NCI-H1105 (cell line): ENCODE measurements around the gene CUL5.
"Not testable (repeated sequence)": the region's sequence is repeated elsewhere in the genome, so short reads cannot be mapped to it uniquely, and the experiment has no call there.

Experiments
- DNase-seq: peaks from one replicate; lab custom pipeline; 2025; lab: John Stamatoyannopoulos, UW

CUL5 gene

DNA sequence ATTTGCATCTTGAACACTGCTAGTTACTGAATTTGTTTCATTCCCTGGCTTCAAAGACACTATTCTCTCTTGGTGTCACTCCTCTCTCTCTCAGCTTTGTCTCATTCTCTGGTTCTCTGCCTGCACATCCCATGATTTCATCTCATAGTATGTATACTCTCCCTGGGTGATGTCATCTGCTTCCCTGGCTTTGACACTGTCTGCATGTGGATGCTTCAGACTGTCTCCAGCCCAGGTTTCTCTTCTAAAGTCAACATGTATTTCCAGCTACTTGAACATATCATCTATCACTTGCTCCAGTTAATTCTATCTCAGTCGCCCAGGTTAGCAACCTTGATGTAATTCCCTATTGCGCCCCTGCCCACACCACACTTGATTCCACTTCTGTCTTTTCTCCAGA, 103.4 kb downstream of the CUL5 start:
- no peak for DNase-seq

DNA sequence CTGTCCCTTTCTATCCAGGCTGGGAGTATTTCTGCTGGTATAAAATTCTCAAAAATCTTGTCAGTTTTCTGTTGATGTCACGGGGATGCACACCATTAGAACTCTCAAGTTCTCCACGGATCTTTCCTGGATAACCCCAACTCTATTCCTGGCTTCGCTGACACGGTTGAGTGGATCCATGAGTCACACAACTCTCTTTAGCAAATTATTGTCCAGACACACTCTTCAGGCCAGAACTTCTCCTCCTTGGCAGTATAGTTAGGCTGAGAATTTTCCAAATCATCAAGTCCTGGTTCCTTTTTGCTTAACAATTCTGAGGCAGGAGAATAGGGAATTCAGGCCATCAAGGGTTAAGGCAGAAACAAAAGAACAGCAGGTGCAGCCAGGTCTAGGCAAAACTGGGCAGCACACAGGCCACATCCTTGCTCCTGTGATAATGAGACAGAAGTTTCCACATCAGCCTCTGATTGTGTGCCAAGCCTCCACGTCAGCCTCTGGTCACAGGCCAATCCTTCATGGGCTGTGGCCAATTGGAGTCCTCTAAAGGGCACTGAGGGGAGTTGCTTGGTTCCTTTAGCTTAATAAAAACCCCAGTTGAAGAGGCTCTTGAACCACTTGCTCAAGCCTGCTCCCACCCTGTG, 106.9 kb downstream of the CUL5 start:
- peak; percentile 91 for DNase-seq

- DNase-seq, result peak; percentile 33
Observed at GRCh38 chr11:108117746-108118371, 109.2 kb downstream of the CUL5 start.

- not testable (repeated sequence) for DNase-seq
Observed at GRCh38 chr11:108120936-108121273, 112.2 kb downstream of the CUL5 start.

DNA sequence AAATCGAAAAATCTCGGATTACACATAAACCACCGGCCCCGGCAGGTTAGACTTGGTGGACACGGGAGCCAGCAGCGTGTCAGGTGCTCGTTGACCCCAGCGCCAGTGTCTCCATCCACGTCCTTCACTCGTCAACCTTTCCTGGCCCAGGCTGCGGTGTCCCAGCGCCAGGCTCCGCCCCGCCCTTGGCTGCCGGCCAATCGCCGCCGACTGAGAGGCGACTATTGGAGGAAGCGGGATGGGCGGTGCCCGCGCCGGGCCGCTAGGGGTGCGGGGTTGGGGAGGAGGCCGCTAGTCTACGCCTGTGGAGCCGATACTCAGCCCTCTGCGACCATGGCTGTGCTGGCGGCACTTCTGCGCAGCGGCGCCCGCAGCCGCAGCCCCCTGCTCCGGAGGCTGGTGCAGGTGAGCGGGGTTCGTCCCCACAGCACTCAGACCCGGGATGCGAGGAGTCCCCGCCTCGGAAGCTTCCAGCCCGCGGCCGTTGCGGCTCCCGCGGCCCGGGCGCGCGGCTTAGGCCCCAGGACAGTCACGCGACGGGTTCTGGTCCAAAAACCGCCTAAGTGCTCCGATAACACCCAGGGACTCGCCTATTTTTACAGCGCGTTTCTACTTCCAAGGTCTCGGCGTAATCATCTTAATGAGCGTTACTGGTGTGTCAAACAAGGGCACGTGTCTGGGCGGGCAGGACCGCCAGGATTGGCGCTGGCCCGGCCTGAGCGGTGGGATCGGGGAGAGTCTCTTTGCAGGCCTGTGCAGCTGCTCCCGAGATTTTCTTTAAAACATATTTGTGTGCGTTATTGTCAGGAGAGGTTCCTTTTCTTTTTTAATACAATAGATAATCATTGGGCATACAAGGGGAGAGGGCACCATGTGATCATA, 112.8 kb downstream of the CUL5 start, which contains the start of gene ACAT1:
Gene ACAT1, plus strand, starts transcription at position 294 of the 882 bp plus-strand sequence. Its CDS starts 40 bp downstream, at position 334.
- DNase-seq, result peak; percentile 93

- no peak for DNase-seq
Observed at GRCh38 chr11:108122166-108122628, 113.5 kb downstream of the CUL5 start.

DNA sequence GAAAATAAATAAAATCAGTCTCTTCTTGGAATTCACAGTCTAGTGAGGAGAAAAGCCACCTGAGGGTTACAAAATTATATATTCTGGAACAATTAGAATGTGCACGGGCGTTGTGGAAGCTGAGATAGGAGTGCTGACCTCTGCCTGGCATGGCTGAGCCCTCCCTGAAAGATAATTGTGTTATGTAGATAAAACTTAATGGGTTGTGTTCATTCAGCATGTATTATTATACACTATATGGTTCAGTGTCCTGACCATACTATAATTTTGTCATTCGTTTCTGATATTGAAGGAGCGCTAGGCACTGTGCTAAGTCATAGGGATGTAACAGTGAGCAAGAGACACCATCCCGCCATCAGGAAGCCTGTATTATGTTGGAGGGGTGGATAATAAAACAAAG, 116.4 kb downstream of the CUL5 start:
- no peak for DNase-seq

- DNase-seq, result no peak
Observed at GRCh38 chr11:108128772-108129171, 120.1 kb downstream of the CUL5 start.

DNA sequence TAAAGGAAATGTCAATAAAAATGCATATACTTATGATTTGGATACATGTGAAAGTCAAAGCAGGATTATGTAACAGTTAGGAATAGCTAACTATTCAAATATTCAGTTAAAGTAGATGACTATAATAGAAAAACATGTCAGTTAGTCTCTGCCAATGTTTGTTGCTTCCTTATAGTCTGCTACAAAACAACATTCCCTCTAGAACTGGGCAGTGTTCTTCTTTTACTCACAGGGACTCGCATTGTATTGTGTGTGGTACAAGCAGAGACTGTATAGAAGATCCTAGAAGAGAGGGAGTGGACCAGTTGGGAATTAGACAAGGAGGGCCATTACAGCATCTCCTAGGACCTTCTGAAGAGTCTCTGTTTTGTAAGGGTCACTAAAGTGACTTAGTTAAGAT, 123.3 kb downstream of the CUL5 start:
- DNase-seq, result no peak

GRCh38 chr11:108132993-108133538, 124.4 kb downstream of the CUL5 start:
- DNase-seq, result not testable (repeated sequence)

DNA sequence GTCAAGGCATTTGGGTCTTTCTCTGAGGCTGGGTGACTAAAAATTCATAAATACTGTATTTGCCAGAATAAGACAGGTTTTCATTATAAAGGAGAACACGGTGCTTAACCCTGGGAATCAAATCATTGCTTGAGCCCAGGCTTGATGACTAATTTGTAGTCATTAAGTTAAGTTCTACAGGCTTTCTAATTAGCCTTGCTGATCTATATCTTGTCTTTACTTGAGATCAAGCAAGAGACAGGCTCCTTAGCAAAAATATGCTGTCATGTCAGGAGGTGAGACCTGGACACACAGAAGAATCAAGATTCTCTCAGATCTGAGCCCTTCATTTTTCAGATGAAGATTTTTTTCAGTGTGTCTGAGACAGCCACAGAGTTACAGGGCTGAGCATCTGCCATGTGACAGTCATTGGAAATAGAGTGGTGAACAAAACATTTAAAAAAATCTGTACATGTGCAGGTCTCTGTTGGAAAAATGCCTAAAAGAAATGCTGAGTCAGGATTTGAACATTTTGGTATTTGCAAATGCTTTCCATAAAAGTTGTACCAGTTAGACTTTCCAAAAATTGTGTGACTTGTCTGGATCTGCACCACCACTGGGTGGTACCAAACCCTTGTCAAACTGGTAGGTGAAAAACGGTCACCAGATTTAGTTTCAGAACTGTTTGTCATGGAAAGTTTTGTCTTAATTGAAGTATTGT, 127.3 kb downstream of the CUL5 start:
- no peak for DNase-seq

DNA sequence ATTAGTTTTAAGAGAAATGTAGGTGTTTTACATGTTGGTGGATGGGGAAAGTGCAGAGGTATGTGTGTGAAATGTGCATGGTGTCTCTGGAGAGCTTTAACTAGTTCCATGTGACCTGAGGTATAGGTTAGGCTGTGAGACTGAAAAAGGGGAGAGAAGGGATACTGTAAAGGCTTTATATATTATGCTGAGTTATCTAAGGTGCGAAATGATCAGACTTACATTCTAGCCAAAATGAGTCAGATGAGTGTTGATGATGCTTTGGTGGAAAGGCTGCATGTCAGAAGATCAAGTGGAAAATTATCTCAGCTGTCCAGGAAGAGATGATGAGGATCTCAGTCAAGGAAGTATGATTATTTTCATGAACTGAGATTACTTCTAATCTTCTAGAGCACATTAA, 128.5 kb downstream of the CUL5 start:
- DNase-seq, result no peak

DNA sequence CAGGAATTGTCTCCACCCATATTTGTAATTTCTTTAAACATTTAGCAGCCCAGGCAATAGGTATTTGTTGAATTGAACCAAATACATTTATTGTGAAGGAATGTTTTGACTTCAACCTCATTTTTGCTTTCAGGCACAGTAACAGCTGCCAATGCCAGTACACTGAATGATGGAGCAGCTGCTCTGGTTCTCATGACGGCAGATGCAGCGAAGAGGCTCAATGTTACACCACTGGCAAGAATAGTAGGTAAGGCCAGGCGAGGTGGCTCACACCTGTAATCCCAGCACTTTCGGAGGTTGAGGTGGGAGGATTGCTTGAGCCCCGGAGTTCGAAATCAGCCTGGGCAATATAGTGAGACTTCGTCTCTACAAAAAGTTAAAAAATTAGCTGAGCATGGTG, 133.6 kb downstream of the CUL5 start:
- DNase-seq, result no peak

GRCh38 chr11:108144615-108145014, 135.9 kb downstream of the CUL5 start:
- DNase-seq, result no peak

GRCh38 chr11:108147150-108147549, 138.5 kb downstream of the CUL5 start:
- DNase-seq, result no peak

DNA sequence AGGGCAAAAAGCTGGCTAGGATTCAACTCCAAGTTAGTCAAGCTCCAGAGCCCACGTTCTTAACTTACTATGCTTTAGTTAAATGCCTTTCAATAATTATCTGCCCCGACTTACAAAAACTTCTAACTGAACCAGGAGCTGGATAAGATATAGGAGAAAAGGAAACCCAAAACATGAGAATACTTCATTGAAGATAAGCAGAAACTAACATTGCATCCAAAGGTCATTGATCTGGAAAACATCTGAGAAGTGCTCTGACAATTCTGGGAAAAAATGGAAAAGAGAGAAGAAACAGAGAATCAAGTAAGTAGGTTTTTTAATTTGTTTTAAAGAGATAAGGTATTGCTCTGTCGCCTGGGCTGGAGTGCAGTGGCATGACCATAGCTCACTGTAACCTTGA, 139.9 kb downstream of the CUL5 start:
- DNase-seq, result no peak

DNA sequence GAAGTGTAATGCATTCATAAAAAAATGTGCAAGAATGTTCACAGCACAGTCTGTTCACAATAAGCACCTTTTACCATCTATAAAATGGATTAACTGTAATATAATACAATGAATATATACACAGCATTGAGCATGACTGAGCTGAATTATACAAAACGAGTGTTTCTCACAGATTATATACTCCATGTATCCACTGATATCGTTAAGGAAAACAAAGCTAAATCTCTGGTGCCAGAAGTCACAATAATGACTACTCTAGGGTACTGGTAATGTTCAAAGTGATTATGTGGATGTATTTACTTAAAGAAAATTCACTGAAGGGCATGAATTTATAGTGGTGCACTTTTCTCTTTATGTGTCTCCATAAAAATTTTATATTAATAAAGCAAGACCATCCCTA, 145.9 kb downstream of the CUL5 start:
- no peak for DNase-seq
